ENCODE measurements around the gene PLEKHG3. TPM values are rescaled to one million over a fixed set of nuclear protein-coding genes. Genes with fewer than 3 reads are reported as not detected.

The PLEKHG3 gene
- total RNA-seq, 1 experiment from 2014 or later = 75.3 TPM

- ChIA-PET CTCF (interaction anchor here (0.5 to 2.3 kb wide), 5 partner anchors 9 to 101 kb away, joined by 3 to 12 read pairs (median 5); no protein-coding TSS in a partner anchor), POLR2A (no interaction called here)
- H3K36me3 Mint-ChIP-seq = no peaks in the 10 kb centered on the region
- no peak for TF ChIP-seq MXD4 (CRISPR knock-in tag; IDR thresholded peaks at IDR 0.05; ENCODE audit: borderline replicate concordance)
- TF ChIP-seq, protein P1, sequence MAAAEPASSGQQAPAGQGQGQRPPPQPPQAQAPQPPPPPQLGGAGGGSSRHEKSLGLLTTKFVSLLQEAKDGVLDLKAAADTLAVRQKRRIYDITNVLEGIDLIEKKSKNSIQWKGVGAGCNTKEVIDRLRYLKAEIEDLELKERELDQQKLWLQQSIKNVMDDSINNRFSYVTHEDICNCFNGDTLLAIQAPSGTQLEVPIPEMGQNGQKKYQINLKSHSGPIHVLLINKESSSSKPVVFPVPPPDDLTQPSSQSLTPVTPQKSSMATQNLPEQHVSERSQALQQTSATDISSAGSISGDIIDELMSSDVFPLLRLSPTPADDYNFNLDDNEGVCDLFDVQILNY (CRISPR knock-in tag; IDR thresholded peaks at IDR 0.05) = no peak
- no peak for TF ChIP-seq OVOL2 (CRISPR knock-in tag; IDR thresholded peaks at IDR 0.05; ENCODE audit: borderline replicate concordance)
- TF ChIP-seq ZNF425 (CRISPR knock-in tag; conservative IDR thresholded peaks at IDR 0.05) = no peak
- no peak for TF ChIP-seq SMAD4 (CRISPR knock-in tag; IDR thresholded peaks at IDR 0.05)
- TF ChIP-seq, protein P2, sequence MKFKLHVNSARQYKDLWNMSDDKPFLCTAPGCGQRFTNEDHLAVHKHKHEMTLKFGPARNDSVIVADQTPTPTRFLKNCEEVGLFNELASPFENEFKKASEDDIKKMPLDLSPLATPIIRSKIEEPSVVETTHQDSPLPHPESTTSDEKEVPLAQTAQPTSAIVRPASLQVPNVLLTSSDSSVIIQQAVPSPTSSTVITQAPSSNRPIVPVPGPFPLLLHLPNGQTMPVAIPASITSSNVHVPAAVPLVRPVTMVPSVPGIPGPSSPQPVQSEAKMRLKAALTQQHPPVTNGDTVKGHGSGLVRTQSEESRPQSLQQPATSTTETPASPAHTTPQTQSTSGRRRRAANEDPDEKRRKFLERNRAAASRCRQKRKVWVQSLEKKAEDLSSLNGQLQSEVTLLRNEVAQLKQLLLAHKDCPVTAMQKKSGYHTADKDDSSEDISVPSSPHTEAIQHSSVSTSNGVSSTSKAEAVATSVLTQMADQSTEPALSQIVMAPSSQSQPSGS (CRISPR knock-in tag; IDR thresholded peaks at IDR 0.05; ENCODE audit: borderline replicate concordance, low read depth) = no peak
- TF ChIP-seq CREB1 (CRISPR knock-in tag; IDR thresholded peaks at IDR 0.05) = no peak
- TF ChIP-seq NR2C2 (CRISPR knock-in tag; IDR thresholded peaks at IDR 0.05) = no peak
- no peak for TF ChIP-seq ZNF138 (CRISPR knock-in tag; conservative IDR thresholded peaks at IDR 0.05)
- TF ChIP-seq MYBL2 (CRISPR knock-in tag; IDR thresholded peaks at IDR 0.05) = no peak
- no peak for TF ChIP-seq ZNF416 (CRISPR knock-in tag; IDR thresholded peaks at IDR 0.05)
- TF ChIP-seq ZNF532 (CRISPR knock-in tag; IDR thresholded peaks at IDR 0.05; ENCODE audit: borderline replicate concordance) = no peak
- TF ChIP-seq, protein P3, sequence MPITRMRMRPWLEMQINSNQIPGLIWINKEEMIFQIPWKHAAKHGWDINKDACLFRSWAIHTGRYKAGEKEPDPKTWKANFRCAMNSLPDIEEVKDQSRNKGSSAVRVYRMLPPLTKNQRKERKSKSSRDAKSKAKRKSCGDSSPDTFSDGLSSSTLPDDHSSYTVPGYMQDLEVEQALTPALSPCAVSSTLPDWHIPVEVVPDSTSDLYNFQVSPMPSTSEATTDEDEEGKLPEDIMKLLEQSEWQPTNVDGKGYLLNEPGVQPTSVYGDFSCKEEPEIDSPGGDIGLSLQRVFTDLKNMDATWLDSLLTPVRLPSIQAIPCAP (CRISPR knock-in tag; IDR thresholded peaks at IDR 0.05) = no peak
- TF ChIP-seq, protein P4, sequence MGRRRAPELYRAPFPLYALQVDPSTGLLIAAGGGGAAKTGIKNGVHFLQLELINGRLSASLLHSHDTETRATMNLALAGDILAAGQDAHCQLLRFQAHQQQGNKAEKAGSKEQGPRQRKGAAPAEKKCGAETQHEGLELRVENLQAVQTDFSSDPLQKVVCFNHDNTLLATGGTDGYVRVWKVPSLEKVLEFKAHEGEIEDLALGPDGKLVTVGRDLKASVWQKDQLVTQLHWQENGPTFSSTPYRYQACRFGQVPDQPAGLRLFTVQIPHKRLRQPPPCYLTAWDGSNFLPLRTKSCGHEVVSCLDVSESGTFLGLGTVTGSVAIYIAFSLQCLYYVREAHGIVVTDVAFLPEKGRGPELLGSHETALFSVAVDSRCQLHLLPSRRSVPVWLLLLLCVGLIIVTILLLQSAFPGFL (CRISPR knock-in tag; IDR thresholded peaks at IDR 0.05; ENCODE audit: borderline replicate concordance) = no peak
- ATAC-seq (no peak), DNase-seq (ENCODE audit: low spot score) (no peak)
- H3K4me3 Mint-ChIP-seq = no peak overlapping the region
- H3K9me3 Mint-ChIP-seq = no peaks in the 10 kb centered on the region
- no peak overlapping the region for H3K27ac Mint-ChIP-seq
- no peaks in the 10 kb centered on the region; the same call in 1 of the 2 replicates for H3K27me3 Mint-ChIP-seq (ENCODE audit: low read depth)
- peaks cover 14% of the 10 kb centered on the region for H3K4me1 Mint-ChIP-seq
These were observed 88.8 kb downstream of the PLEKHG3 start for GRCh38 chr14:64792871-64793560.

All from WTC11 (cell line).